Ovary (tissue), 3 donors: ENCODE measurements around the gene C1orf159.

Experiments
- EP300 ChIP-seq: sonication (generic); formaldehyde crosslinking; IDR thresholded peaks from one replicate; pipeline ENCODE4 v1.6.1; 2017; ENCODE audit warnings: antibody characterized with exemption
- POLR2A ChIP-seq: fragments of 450-650 bp; IDR thresholded peaks from one replicate; pipeline ENCODE4 v1.6.1; 2017; ENCODE audit warnings: antibody characterized with exemption, mild to moderate bottlenecking, moderate library complexity
- TF ChIP-seq, protein P1 (sequence below), 3 donors: fragments of 450-650 bp in 2 of 3; fragments of 200-600 bp in 1 of 3; IDR thresholded peaks; one replicate each; pipeline versions ENCODE4 v1.5.1 to v1.8.0; 2016 to 2022; ENCODE audit warnings: antibody characterized with exemption in 3 of 3, mild to moderate bottlenecking in 1 of 3
- donor health status: DM: no; HTN: no; CAD: no.

- TF ChIP-seq, protein P1, sequence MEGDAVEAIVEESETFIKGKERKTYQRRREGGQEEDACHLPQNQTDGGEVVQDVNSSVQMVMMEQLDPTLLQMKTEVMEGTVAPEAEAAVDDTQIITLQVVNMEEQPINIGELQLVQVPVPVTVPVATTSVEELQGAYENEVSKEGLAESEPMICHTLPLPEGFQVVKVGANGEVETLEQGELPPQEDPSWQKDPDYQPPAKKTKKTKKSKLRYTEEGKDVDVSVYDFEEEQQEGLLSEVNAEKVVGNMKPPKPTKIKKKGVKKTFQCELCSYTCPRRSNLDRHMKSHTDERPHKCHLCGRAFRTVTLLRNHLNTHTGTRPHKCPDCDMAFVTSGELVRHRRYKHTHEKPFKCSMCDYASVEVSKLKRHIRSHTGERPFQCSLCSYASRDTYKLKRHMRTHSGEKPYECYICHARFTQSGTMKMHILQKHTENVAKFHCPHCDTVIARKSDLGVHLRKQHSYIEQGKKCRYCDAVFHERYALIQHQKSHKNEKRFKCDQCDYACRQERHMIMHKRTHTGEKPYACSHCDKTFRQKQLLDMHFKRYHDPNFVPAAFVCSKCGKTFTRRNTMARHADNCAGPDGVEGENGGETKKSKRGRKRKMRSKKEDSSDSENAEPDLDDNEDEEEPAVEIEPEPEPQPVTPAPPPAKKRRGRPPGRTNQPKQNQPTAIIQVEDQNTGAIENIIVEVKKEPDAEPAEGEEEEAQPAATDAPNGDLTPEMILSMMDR (IDR thresholded peaks at IDR 0.05), result no peak
- TF ChIP-seq POLR2A (no peak), EP300 (no peak)
These were observed 20.8 kb upstream of the C1orf159 start for GRCh38 chr1:1136547-1137230.
